ENCODE measurements around the gene HNRNPR.

DNA sequence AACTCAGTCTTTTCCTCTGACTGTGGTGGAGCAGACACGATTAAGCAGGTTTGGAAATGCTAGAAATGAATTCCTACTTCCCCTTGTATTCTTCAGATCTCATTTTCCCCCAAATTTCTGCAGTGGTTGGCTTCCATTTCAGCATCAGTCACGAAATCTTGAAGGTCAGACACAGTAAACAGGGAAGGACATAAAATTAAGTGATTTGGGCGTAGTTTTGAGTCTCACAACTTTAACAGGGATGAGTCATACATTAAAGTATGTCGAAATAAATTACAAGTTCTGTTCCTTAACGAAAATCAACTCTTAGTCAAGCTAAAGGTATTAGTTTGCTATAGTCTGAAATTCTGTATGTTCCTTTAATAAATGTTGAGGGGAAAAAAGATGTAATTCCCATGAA lies 61.1 kb downstream of the HNRNPR start:
- TF ChIP-seq, protein P1, sequence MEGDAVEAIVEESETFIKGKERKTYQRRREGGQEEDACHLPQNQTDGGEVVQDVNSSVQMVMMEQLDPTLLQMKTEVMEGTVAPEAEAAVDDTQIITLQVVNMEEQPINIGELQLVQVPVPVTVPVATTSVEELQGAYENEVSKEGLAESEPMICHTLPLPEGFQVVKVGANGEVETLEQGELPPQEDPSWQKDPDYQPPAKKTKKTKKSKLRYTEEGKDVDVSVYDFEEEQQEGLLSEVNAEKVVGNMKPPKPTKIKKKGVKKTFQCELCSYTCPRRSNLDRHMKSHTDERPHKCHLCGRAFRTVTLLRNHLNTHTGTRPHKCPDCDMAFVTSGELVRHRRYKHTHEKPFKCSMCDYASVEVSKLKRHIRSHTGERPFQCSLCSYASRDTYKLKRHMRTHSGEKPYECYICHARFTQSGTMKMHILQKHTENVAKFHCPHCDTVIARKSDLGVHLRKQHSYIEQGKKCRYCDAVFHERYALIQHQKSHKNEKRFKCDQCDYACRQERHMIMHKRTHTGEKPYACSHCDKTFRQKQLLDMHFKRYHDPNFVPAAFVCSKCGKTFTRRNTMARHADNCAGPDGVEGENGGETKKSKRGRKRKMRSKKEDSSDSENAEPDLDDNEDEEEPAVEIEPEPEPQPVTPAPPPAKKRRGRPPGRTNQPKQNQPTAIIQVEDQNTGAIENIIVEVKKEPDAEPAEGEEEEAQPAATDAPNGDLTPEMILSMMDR (IDR thresholded peaks at IDR 0.05; ENCODE audit: insufficient read depth, low read length, poor library complexity, severe bottlenecking), result no peak
- no peak for TF ChIP-seq EZH2phosphoT487 (conservative IDR thresholded peaks at IDR 0.05; ENCODE audit: low read length)
